CD4-positive, alpha-beta memory T cell (primary cell): ENCODE results near the gene DCTN5. TPM values are rescaled to one million over a fixed set of nuclear protein-coding genes. Genes with fewer than 3 reads are reported as not detected.

Experiments used
- CTCF ChIA-PET: fragments of 350-600 bp; sonication (Branson Sonifier 250); formaldehyde crosslinking; loops from one replicate; lab custom pipeline; 2021; ENCODE audit warnings: inconsistent platforms; ENCODE audit not compliant: partially characterized antibody; lab: Charles Lee
- POLR2A ChIA-PET: fragments of 350-600 bp; sonication (Branson Sonifier 250); formaldehyde crosslinking; loops from one replicate; lab custom pipeline; 2021; ENCODE audit not compliant: partially characterized antibody; lab: Charles Lee
- DNase-seq, 5 donors: peaks; one replicate each; pipeline versions ENCODE4 v3.0.0 to v3.0.0-alpha.2; 2020 to 2022; ENCODE audit warnings: mixed read lengths in 1 of 5
- H3K27ac ChIP-seq: one replicate; pipeline ENCODE4 v1.7.0; 2013; ENCODE audit warnings: low read depth, low read length
- H3K27me3 ChIP-seq: 2 replicates; pipeline ENCODE4 v1.7.0; 2013; ENCODE audit warnings: mild to moderate bottlenecking, low read length, moderate library complexity; ENCODE audit not compliant: insufficient read depth
- H3K36me3 ChIP-seq: 2 replicates; pipeline ENCODE4 v1.7.0; 2013; ENCODE audit warnings: mild to moderate bottlenecking, low read length, moderate library complexity; ENCODE audit not compliant: insufficient read depth
- H3K4me1 ChIP-seq: 2 replicates; pipeline ENCODE4 v1.7.0; 2013; ENCODE audit warnings: mild to moderate bottlenecking, low read length, moderate library complexity; ENCODE audit not compliant: insufficient read depth
- H3K4me3 ChIP-seq, 2 donors: one replicate each; pipeline ENCODE4 v1.7.0; 2013; ENCODE audit warnings: low read length in 2 of 2, mild to moderate bottlenecking in 1 of 2
- H3K9me3 ChIP-seq, 2 donors: one replicate each; pipeline ENCODE4 v1.7.0; 2013; ENCODE audit warnings: low read length in 2 of 2, control low read depth in 1 of 2; ENCODE audit not compliant: control insufficient read depth in 1 of 2
- H3K27ac Mint-ChIP-seq, 7 donors: one replicate each; pipeline ENCODE4 v1.8.0; 2020 to 2021; ENCODE audit warnings: mixed read lengths in 7 of 7, mild to moderate bottlenecking in 6 of 7, inconsistent platforms in 3 of 7, moderate library complexity in 3 of 7
- H3K27me3 Mint-ChIP-seq, 2 donors: one replicate each; pipeline ENCODE4 v1.8.0; 2020 to 2021; ENCODE audit warnings: mixed read lengths in 2 of 2
- H3K36me3 Mint-ChIP-seq, 2 donors: one replicate each; pipeline ENCODE4 v1.8.0; 2020 to 2021; ENCODE audit warnings: mixed read lengths in 2 of 2, inconsistent platforms in 1 of 2, mild to moderate bottlenecking in 1 of 2
- H3K4me1 Mint-ChIP-seq, 4 donors: one replicate each; pipeline ENCODE4 v1.8.0; 2020 to 2021; ENCODE audit warnings: mixed read lengths in 4 of 4, mild to moderate bottlenecking in 1 of 4
- H3K4me3 Mint-ChIP-seq, 8 donors: one replicate each; pipeline ENCODE4 v1.8.0; 2020 to 2021; ENCODE audit warnings: mixed read lengths in 8 of 8, mild to moderate bottlenecking in 7 of 8, moderate library complexity in 6 of 8, inconsistent platforms in 3 of 8
- H3K9me3 Mint-ChIP-seq, 8 donors: one replicate each; pipeline ENCODE4 v1.8.0; 2020 to 2021; ENCODE audit warnings: mixed read lengths in 8 of 8, mild to moderate bottlenecking in 5 of 8, inconsistent platforms in 3 of 8, moderate library complexity in 1 of 8
- intact Hi-C: fragments of 100-400 bp; cut with micrococcal nuclease; formaldehyde crosslinking; loops from one replicate; pipeline ENCODE4 v1.15.1; 2023
- polyA plus RNA-seq, 2 donors: library from polyadenylated mRNA; unstranded; fragments of 300-500 nt; fragmentation: Illumina TruSeq; gene quantifications; one replicate each; pipeline ENCODE4 v1.2.3, GENCODE V29; 2021
- total RNA-seq, 2 experiments: library from RNA; stranded (reverse); gene quantifications; one replicate each; pipeline ENCODE4 v1.2.3, GENCODE V29; 2021

DCTN5 gene
- total and polyA plus RNA-seq, 4 experiments from 2014 or later = 55.8 to 60.2 (median 57.7) TPM

DNA sequence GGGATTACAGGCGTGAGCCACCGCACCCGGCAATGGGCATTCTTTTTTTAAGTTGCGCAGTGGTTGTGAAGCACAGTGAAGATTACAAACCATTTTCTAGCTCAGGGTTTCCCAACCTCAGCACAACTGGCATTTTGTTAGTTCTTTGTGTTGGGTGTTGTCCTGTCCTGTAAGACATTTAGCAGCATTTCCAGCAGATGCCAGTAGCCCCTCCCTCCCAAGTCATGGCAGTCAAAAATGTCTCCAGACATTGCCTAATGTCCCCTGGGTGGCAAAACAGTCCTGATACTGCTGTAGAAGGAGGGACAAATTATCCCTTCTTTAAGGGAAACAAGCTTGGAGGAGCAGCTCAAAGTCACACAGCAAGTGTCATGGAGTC lies 53.0 kb downstream of the DCTN5 start:
- no peak overlapping the region for H3K27ac Mint-ChIP-seq
- peaks cover 9 to 11% of the 10 kb centered on the region in 2 donors for H3K36me3 Mint-ChIP-seq
- DNase-seq = no peak
- no peaks in the 10 kb centered on the region for H3K9me3 Mint-ChIP-seq
- intact Hi-C loops = no loop called here
- no peaks in the 10 kb centered on the region for H3K27me3 ChIP-seq
- H3K4me3 Mint-ChIP-seq = no peak overlapping the region
- H3K27ac ChIP-seq = no peak overlapping the region
- peaks cover 5% of the 10 kb centered on the region for H3K4me1 ChIP-seq
- H3K4me1 Mint-ChIP-seq = peaks cover 6 to 8% (median 7%) of the 10 kb centered on the region in 4 donors
- ChIA-PET CTCF (no interaction called here), POLR2A (no interaction called here)
- H3K9me3 ChIP-seq = no peaks in the 10 kb centered on the region
- no peaks in the 10 kb centered on the region for H3K27me3 Mint-ChIP-seq
- H3K4me3 ChIP-seq = no peak overlapping the region
- H3K36me3 ChIP-seq = peaks cover 8% of the 10 kb centered on the region

DNA sequence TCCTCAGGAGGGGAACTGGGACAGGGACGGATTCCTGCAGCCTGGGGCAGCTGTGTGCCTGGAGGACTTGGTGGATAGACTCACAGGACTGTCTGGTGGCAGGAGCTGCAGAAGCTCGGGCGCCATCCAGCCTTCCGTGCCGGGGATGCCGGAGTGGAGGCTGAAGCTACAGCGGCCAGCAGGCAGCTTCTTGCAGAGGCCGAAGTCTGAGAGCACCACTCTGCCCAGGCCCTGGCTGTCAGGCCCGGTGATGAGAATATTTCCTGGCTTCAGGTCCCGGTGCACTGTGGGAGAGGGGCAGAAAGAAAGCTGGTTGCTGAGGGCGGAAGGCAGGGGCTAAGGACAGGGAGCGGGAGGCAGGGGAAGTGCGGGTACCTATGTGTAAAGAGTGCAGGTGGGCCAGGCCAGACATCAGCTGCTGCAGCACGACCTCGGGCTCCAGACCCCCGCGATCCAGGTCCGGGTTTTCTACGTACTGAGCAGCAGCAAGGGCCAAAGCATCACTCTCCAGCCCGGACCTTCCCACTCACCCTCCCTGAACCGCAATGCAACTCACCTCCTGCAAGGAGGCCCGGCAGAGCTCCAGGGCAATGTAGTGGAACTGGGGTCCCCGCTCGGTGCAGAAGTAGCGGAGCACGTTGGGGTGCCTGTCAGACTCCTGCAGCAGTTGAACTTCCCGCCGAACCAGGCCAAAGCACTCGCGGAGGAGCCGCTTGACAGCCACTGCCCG lies 53.5 kb downstream of the DCTN5 start:
- Mint-ChIP-seq H3K27me3 (no peaks in the 10 kb centered on the region), H3K4me3 (peak overlapping the region in 1 of 8 donors; percentile 21), H3K36me3 (peaks cover 4 to 7% of the 10 kb centered on the region in 2 donors), H3K4me1 (peaks cover 6 to 11% (median 7%) of the 10 kb centered on the region in 4 donors), H3K9me3 (no peaks in the 10 kb centered on the region), H3K27ac (no peak overlapping the region)
- DNase-seq = no peak
- intact Hi-C loops = no loop called here
- ChIA-PET CTCF (no interaction called here), POLR2A (no interaction called here)
- H3K36me3 ChIP-seq = peaks cover 2% of the 10 kb centered on the region
- H3K9me3 ChIP-seq = no peaks in the 10 kb centered on the region
- no peaks in the 10 kb centered on the region for H3K27me3 ChIP-seq
- no peak overlapping the region for H3K27ac ChIP-seq
- peaks cover 5% of the 10 kb centered on the region for H3K4me1 ChIP-seq
- no peak overlapping the region for H3K4me3 ChIP-seq

DNA sequence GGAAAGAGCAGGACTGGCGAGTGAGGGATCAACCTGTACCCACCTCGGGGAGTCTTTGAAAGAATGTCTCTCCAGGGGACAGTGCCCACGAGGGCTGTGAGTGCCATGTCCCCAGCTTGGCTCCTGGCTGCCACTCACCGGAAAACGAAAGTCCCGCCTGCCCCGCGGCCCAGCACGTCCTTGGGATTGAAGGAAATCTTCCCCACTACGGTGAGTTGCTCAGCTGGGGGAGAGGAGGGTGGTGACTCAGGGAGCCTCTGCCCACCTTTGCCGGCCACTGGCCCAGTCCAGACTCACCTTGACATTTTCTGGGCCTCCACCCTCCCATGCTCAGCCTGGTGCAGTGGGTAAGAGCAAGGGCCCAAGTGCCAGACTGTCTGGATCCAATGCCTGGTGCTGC lies 54.5 kb downstream of the DCTN5 start:
- Histone ChIP-seq H3K4me3 (no peak overlapping the region), H3K27ac (no peak overlapping the region), H3K36me3 (no peaks in the 10 kb centered on the region), H3K4me1 (peaks cover 5% of the 10 kb centered on the region), H3K9me3 (no peaks in the 10 kb centered on the region), H3K27me3 (no peaks in the 10 kb centered on the region)
- Mint-ChIP-seq H3K27me3 (peaks cover 0 to 2% of the 10 kb centered on the region in 2 donors), H3K4me1 (peaks cover 6 to 11% (median 7%) of the 10 kb centered on the region in 4 donors), H3K27ac (no peak overlapping the region), H3K36me3 (peaks cover 0 to 2% of the 10 kb centered on the region in 2 donors), H3K9me3 (no peaks in the 10 kb centered on the region), H3K4me3 (no peak overlapping the region)
- ChIA-PET CTCF (no interaction called here), POLR2A (no interaction called here)
- no peak for DNase-seq
- intact Hi-C loops = no loop called here

DNA sequence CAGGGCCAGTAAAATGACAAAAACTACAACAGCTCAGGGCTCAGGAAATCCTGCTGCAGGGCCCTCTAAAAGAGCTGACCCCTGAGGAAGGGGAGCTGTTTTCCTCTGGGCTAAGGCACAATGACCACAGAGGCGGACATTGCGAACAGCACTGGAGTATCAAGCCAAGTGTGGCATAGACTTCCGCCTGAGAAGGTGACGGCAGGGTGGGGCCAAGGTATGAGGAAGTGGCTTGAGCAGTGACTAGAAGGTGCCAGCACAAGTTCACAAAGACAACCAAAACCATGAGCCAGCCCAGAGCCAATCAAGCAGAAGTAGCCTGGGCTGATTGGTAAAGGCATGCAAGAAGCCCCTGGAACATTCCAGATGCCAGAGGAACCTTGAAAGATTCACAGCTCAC lies 57.8 kb downstream of the DCTN5 start:
- no peak overlapping the region for H3K4me3 ChIP-seq
- Mint-ChIP-seq H3K4me1 (peaks cover 6 to 11% (median 7%) of the 10 kb centered on the region in 4 donors), H3K36me3 (peaks cover 0 to 5% of the 10 kb centered on the region in 2 donors), H3K27me3 (peaks cover 5 to 6% of the 10 kb centered on the region in 2 donors), H3K4me3 (peak overlapping the region in 2 of 8 donors; percentile 10 to 20), H3K9me3 (peaks cover 3 to 14% (median 8%) of the 10 kb centered on the region in 8 donors), H3K27ac (peak overlapping the region in 3 of 7 donors; percentile 25 to 33 (median 29))
- ChIA-PET POLR2A (no interaction called here), CTCF (no interaction called here)
- DNase-seq = peak in 1 of 5 donors; percentile 5
- intact Hi-C loops = no loop called here
- no peak overlapping the region for H3K27ac ChIP-seq
- no peaks in the 10 kb centered on the region for H3K27me3 ChIP-seq
- H3K36me3 ChIP-seq = no peaks in the 10 kb centered on the region
- H3K4me1 ChIP-seq = peaks cover 5% of the 10 kb centered on the region
- H3K9me3 ChIP-seq = no peaks in the 10 kb centered on the region

DNA sequence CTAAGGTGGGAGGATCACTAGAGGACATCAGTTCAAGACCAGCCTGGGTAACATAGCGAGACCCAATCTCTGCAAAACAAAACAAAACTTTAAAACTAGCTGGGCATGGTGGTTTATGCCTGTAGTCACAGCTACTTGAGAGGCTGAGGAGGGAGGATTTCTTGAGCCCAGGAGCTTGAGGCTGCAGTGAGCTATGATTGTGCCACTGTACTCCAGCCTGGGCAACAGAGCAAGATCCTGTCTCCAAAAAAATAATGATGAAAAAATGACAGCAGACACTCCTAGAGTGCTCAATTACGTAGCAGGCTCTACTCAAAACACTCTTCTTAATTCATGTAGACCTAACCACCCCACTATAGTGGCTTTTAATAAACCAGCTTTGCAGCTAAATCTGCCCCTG lies 58.8 kb downstream of the DCTN5 start:
- Mint-ChIP-seq H3K4me1 (peaks cover 5 to 11% (median 6%) of the 10 kb centered on the region in 4 donors), H3K4me3 (no peak overlapping the region), H3K27me3 (peaks cover 6 to 7% of the 10 kb centered on the region in 2 donors), H3K27ac (no peak overlapping the region), H3K36me3 (peaks cover 0 to 5% of the 10 kb centered on the region in 2 donors), H3K9me3 (peaks cover 3 to 16% (median 8%) of the 10 kb centered on the region in 8 donors)
- no peak overlapping the region for H3K27ac ChIP-seq
- no peaks in the 10 kb centered on the region for H3K9me3 ChIP-seq
- POLR2A ChIA-PET = interaction anchor here (0.6 kb wide), 1 partner anchor 105 kb away, joined by 3 read pairs; no protein-coding TSS in a partner anchor
- H3K36me3 ChIP-seq = no peaks in the 10 kb centered on the region
- DNase-seq = no peak
- H3K27me3 ChIP-seq = no peaks in the 10 kb centered on the region
- intact Hi-C loops = no loop called here
- H3K4me1 ChIP-seq = peaks cover 5% of the 10 kb centered on the region
- CTCF ChIA-PET = no interaction called here
- H3K4me3 ChIP-seq = no peak overlapping the region

DNA sequence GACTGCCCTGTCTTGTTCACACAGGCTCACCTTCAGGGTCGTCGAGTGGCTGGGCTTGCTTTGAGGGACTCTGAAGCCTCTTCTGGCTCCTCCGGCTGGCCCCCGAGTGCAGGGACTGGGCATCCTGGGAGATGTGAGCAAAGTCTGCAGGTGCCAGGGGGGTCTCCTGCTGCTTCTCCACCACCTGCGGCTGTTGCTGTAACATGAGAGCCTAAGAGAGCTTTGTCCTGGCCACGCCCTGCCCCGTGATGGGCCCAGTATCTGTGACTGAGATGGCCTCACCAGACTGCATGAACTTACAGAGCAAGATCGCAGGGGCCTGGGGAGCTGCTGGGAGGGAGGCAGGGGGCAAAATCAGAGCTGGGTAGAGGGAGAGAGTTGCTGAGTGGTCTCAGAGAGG lies 59.2 kb downstream of the DCTN5 start:
- Mint-ChIP-seq H3K4me1 (peaks cover 5 to 11% (median 6%) of the 10 kb centered on the region in 4 donors), H3K4me3 (no peak overlapping the region), H3K27ac (peak overlapping the region in 1 of 7 donors; percentile 30), H3K9me3 (peaks cover 3 to 17% (median 8%) of the 10 kb centered on the region in 8 donors), H3K27me3 (peaks cover 10 to 11% of the 10 kb centered on the region in 2 donors), H3K36me3 (peaks cover 0 to 5% of the 10 kb centered on the region in 2 donors)
- CTCF ChIA-PET = no interaction called here
- POLR2A ChIA-PET = interaction anchor here (0.6 to 1.0 kb wide), 2 partner anchors 15 to 104 kb away, joined by 3 read pairs; no protein-coding TSS in a partner anchor
- no peak for DNase-seq
- intact Hi-C loops = no loop called here
- no peaks in the 10 kb centered on the region for H3K36me3 ChIP-seq
- H3K9me3 ChIP-seq = no peaks in the 10 kb centered on the region
- H3K4me3 ChIP-seq = no peak overlapping the region
- no peaks in the 10 kb centered on the region for H3K27me3 ChIP-seq
- H3K27ac ChIP-seq = no peak overlapping the region
- H3K4me1 ChIP-seq = peaks cover 5% of the 10 kb centered on the region

DNA sequence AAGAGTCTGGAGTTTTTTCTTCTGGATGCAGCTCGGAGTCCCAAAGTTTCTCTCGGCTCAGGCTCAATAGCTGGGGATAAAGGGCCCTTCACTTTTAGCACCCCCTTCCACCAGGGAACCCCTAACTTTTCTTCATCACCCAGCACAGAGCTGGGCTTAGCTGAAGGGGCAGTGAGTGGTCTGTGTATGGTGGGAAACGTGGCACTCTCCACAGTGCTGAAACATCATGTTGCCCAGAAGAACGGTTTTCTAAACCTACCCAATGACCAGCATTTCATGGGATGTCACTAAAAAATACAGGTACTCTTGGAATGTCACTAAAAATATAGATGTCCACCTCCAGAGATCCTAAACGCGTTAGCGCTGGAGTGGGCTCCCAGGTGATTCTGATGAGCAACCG lies 59.8 kb downstream of the DCTN5 start:
- Mint-ChIP-seq H3K4me3 (no peak overlapping the region), H3K9me3 (peaks cover 3 to 17% (median 9%) of the 10 kb centered on the region in 8 donors), H3K36me3 (peaks cover 0 to 5% of the 10 kb centered on the region in 2 donors), H3K27me3 (peaks cover 14 to 15% of the 10 kb centered on the region in 2 donors), H3K27ac (no peak overlapping the region), H3K4me1 (peaks cover 5 to 11% (median 6%) of the 10 kb centered on the region in 4 donors)
- POLR2A ChIA-PET = interaction anchor here (1.0 kb wide), 1 partner anchor 16 kb away, joined by 3 read pairs; no protein-coding TSS in a partner anchor
- H3K4me1 ChIP-seq = peaks cover 5% of the 10 kb centered on the region
- intact Hi-C loops = no loop called here
- no peaks in the 10 kb centered on the region for H3K36me3 ChIP-seq
- no peak for DNase-seq
- H3K27me3 ChIP-seq = no peaks in the 10 kb centered on the region
- no peak overlapping the region for H3K27ac ChIP-seq
- H3K9me3 ChIP-seq = no peaks in the 10 kb centered on the region
- CTCF ChIA-PET = no interaction called here
- no peak overlapping the region for H3K4me3 ChIP-seq
